ENCODE data around the gene GPRC5D.

The GPRC5D gene

DNA sequence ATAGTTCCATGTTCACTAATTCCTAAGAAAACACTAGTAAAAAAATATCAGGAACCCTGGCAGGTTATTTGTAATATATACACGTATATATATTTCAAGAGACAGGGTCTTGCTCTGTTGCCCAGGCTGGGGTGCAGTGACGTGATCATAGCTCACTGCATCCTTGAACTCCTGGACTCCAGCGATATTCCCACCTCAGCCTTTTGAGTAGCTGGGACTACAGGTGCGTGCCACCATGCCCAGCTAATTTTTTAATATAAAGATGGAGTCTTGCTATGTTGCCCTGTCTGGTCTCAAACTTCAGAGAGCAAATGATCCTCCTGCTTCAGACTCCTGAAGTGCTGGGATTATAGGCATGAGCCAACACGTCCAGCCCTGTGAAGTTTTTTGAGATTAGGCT is 44.4 kb downstream of the GPRC5D start:
- TF ChIP-seq CTCF (IDR thresholded peaks at IDR 0.05; ENCODE audit: low read depth, low read length): no peak
- DNase-seq (ENCODE audit: extremely low read depth, low read depth): no peak

- no peak for TF ChIP-seq CTCF (IDR thresholded peaks at IDR 0.05; ENCODE audit: low read depth, low read length)
- no peak for DNase-seq (ENCODE audit: extremely low read depth, low read depth)
These were observed 48.0 kb downstream of the GPRC5D start for GRCh38 chr12:12903642-12904609.

- DNase-seq (ENCODE audit: extremely low read depth, low read depth): no peak
- TF ChIP-seq CTCF (IDR thresholded peaks at IDR 0.05; ENCODE audit: low read depth, low read length): no peak
These were observed 49.9 kb downstream of the GPRC5D start for GRCh38 chr12:12902036-12902435.

DNA sequence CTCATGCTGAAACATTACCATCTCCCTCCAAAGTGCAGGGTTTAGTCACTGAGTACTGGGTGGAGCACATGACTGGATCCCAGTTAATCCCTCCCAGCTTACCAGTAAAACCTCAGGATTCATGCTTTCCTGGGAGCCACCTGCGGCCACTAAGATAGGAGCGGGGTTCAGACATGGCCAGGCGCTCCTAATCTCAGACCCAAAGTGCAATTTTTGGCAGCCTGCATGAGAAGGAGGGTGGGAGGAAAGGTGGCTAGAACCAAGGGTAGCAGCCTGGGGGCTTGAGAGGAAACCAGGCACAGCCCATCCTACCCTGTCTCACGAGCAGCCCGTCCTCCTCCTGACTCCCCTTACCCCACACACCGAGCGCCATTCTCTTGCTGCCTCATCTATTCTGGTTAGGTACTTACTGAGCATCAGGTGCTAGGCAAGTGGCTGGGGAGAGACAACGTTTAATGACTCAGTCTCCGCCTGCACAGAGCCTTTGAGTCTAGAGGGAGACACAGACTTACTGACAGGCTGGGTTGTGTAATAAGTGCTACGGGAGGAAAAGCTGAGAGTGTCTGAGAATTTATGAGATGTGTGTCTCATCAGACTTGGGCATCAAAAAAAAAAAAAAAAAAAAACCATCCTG is 50.7 kb downstream of the GPRC5D start:
- TF ChIP-seq CTCF (IDR thresholded peaks at IDR 0.05; ENCODE audit: low read depth, low read length): no peak
- DNase-seq (ENCODE audit: extremely low read depth, low read depth): no peak

GRCh38 chr12:12900786-12901157 is 51.2 kb downstream of the GPRC5D start:
- DNase-seq (ENCODE audit: extremely low read depth, low read depth): no peak
- no peak for TF ChIP-seq CTCF (IDR thresholded peaks at IDR 0.05; ENCODE audit: low read depth, low read length)

- DNase-seq (ENCODE audit: extremely low read depth, low read depth): peak; percentile 77
- TF ChIP-seq CTCF (IDR thresholded peaks at IDR 0.05; ENCODE audit: low read depth, low read length): no peak
These were observed 52.2 kb downstream of the GPRC5D start for GRCh38 chr12:12899530-12900380.

Data from AG09319 (cell line).